Loucy (cell line): Measurements from ENCODE around the gene DGKQ.
"Not testable (repeated sequence)": the region's sequence is repeated elsewhere in the genome, so short reads cannot be mapped to it uniquely, and the experiment has no call there.

Experiments used
- H2AFZ ChIP-seq: fragments of 200-600 bp; sonication (generic); 2 replicates; pipeline ENCODE4 v1.6.0; 2016; ENCODE audit warnings: antibody characterized with exemption, mild to moderate bottlenecking, low read length, moderate library complexity
- H3F3A ChIP-seq: fragments of 200-600 bp; 2 replicates; pipeline ENCODE4 v1.6.0; 2016; ENCODE audit warnings: antibody characterized with exemption, low read depth, mild to moderate bottlenecking
- H3K27me3 ChIP-seq: fragments of 200-600 bp; sonication (generic); 2 replicates; pipeline ENCODE4 v1.6.1; 2014; ENCODE audit warnings: low read length, mild to moderate bottlenecking; ENCODE audit not compliant: insufficient read depth, poor library complexity, severe bottlenecking
- H3K36me3 ChIP-seq: fragments of 200-600 bp; sonication (generic); 2 replicates; pipeline ENCODE4 v1.6.1; 2016; ENCODE audit warnings: low read length; ENCODE audit not compliant: insufficient read depth
- H3K4me1 ChIP-seq: fragments of 200-600 bp; sonication (generic); 2 replicates; pipeline ENCODE4 v1.5.1; 2014; ENCODE audit warnings: low read length, mild to moderate bottlenecking; ENCODE audit not compliant: insufficient read depth, poor library complexity, severe bottlenecking
- H3K4me2 ChIP-seq: fragments of 200-600 bp; sonication (generic); 2 replicates; pipeline ENCODE4 v1.6.0; 2014; ENCODE audit warnings: antibody characterized with exemption, low read length, low read depth, mild to moderate bottlenecking; ENCODE audit not compliant: poor library complexity, severe bottlenecking
- H3K4me3 ChIP-seq: fragments of 200-600 bp; sonication (generic); 2 replicates; pipeline ENCODE4 v1.5.1; 2014; ENCODE audit warnings: low read length, mild to moderate bottlenecking, mixed read lengths; ENCODE audit not compliant: poor library complexity, severe bottlenecking
- H3K79me2 ChIP-seq: fragments of 200-600 bp; sonication (generic); 2 replicates; pipeline ENCODE4 v1.6.1; 2014; ENCODE audit warnings: low read length; ENCODE audit not compliant: insufficient read depth
- H3K9ac ChIP-seq: fragments of 200-600 bp; sonication (generic); 2 replicates; pipeline ENCODE4 v1.6.0; 2014; ENCODE audit warnings: mild to moderate bottlenecking, low read depth, low read length, moderate library complexity; ENCODE audit not compliant: poor library complexity, severe bottlenecking
- H3K9me2 ChIP-seq: fragments of 200-600 bp; sonication (generic); replicated peaks from 2 replicates; pipeline ENCODE4 v1.6.1; 2016; ENCODE audit warnings: low read depth, low read length, mixed read lengths
- H3K9me3 ChIP-seq: fragments of 200-600 bp; sonication (generic); 2 replicates; pipeline ENCODE4 v1.6.1; 2014; ENCODE audit warnings: mild to moderate bottlenecking, antibody characterized with exemption, low read length, low read depth; ENCODE audit not compliant: insufficient read depth
- H4K20me1 ChIP-seq: fragments of 200-600 bp; sonication (generic); 2 replicates; pipeline ENCODE4 v1.6.0; 2014; ENCODE audit warnings: antibody characterized with exemption, low read length, mild to moderate bottlenecking; ENCODE audit not compliant: insufficient read depth, poor library complexity, severe bottlenecking
- CTCF ChIP-seq: fragments of 200-600 bp; sonication (generic); conservative IDR thresholded peaks from 2 replicates; pipeline ENCODE4 v1.5.1; 2014; ENCODE audit warnings: mild to moderate bottlenecking, antibody characterized with exemption, low read length
- EZH2phosphoT487 ChIP-seq: fragments of 200-600 bp; IDR thresholded peaks from 2 replicates; pipeline ENCODE4 v1.6.1; 2018; ENCODE audit warnings: antibody characterized with exemption, mild to moderate bottlenecking, moderate library complexity, borderline replicate concordance

DGKQ gene

GRCh38 chr4:930028-930551, 43.3 kb downstream of the DGKQ start:
- H3K4me1 ChIP-seq = peaks cover 32% of the 10 kb centered on the region
- peaks cover 55% of the 10 kb centered on the region for H4K20me1 ChIP-seq
- H3K4me3 ChIP-seq = peak overlapping the region; percentile 88

GRCh38 chr4:929096-929765, 44.1 kb downstream of the DGKQ start:
- Histone ChIP-seq H3K9me2 (no peaks in the 10 kb centered on the region), H3K36me3 (no peaks in the 10 kb centered on the region), H2AFZ (no peak overlapping the region), H3F3A (no peaks in the 10 kb centered on the region), H4K20me1 (peaks cover 55% of the 10 kb centered on the region), H3K4me3 (peak overlapping the region; percentile 88), H3K9me3 (no peaks in the 10 kb centered on the region), H3K4me1 (peaks cover 41% of the 10 kb centered on the region), H3K27me3 (peaks cover 5% of the 10 kb centered on the region), H3K9ac (peak overlapping the region; percentile 99), H3K4me2 (peak overlapping the region; percentile 96), H3K79me2 (peaks cover 75% of the 10 kb centered on the region)
- no peak for TF ChIP-seq EZH2phosphoT487
- no peak for TF ChIP-seq CTCF

More at GRCh38 chr4:930028-930551, 43.3 kb downstream of the DGKQ start:
- Histone ChIP-seq H3K79me2 (peaks cover 67% of the 10 kb centered on the region), H2AFZ (no peak overlapping the region), H3K9me3 (no peaks in the 10 kb centered on the region), H3F3A (no peaks in the 10 kb centered on the region), H3K9me2 (no peaks in the 10 kb centered on the region), H3K27me3 (peaks cover 5% of the 10 kb centered on the region), H3K9ac (peak overlapping the region; percentile 99), H3K36me3 (no peaks in the 10 kb centered on the region), H3K4me2 (peak overlapping the region; percentile 96)
- TF ChIP-seq CTCF (no peak), EZH2phosphoT487 (no peak)

GRCh38 chr4:927566-927965, 45.8 kb downstream of the DGKQ start:
- H3K9me3 ChIP-seq, H3K27me3 ChIP-seq, H3K36me3 ChIP-seq, H2AFZ ChIP-seq, H3K9me2 ChIP-seq, H3K9ac ChIP-seq, H3F3A ChIP-seq: not testable (repeated sequence)
- H4K20me1 ChIP-seq = peaks cover 59% of the 10 kb centered on the region
- peak overlapping the region; percentile 35 for H3K4me3 ChIP-seq
- H3K4me1 ChIP-seq = peaks cover 49% of the 10 kb centered on the region
- peaks cover 85% of the 10 kb centered on the region for H3K79me2 ChIP-seq
- H3K4me2 ChIP-seq = peak overlapping the region; percentile 96

GRCh38 chr4:926538-926937, 46.8 kb downstream of the DGKQ start:
- peaks cover 57% of the 10 kb centered on the region for H4K20me1 ChIP-seq
- no peaks in the 10 kb centered on the region for H3K36me3 ChIP-seq
- H3K4me2 ChIP-seq = peak overlapping the region; percentile 13
- H3K4me1 ChIP-seq = peaks cover 56% of the 10 kb centered on the region
- peaks cover under 1% of the 10 kb centered on the region for H3K27me3 ChIP-seq
- H3K4me3 ChIP-seq = no peak overlapping the region
- H3K9ac ChIP-seq = no peak overlapping the region
- H2AFZ ChIP-seq = no peak overlapping the region
- no peak for TF ChIP-seq EZH2phosphoT487
- peak; percentile 33; the same call in 1 of the 2 replicates for TF ChIP-seq CTCF
- H3K79me2 ChIP-seq = peaks cover 90% of the 10 kb centered on the region
- H3F3A ChIP-seq = no peaks in the 10 kb centered on the region
- no peaks in the 10 kb centered on the region for H3K9me3 ChIP-seq
- no peaks in the 10 kb centered on the region for H3K9me2 ChIP-seq
